ENCODE measurements around the gene CABLES1.

CABLES1 gene

DNA sequence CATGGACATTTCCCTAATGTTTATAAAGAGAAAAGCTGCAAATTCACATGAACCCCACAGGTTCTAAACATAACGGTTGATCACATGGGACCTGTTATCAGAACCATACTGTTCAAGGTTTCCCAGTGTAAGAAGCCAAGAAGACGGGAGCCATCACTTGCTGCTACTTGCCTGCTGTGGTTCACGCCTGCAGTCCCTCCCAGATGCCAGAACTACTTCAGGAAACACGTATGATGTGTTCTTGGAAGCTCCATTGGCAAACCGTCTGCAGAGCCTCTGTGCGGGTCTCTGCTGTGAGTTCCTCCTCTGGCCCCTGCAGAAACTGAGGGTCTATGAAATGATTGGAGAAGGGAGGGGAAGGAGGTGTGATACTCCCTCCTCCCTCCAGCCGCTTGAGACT lies 75.2 kb downstream of the CABLES1 start:
- H2AFZ ChIP-seq (ENCODE audit: low read length), result no peak overlapping the region
- H3K36me3 ChIP-seq (ENCODE audit: insufficient read depth, low read length), result no peaks in the 10 kb centered on the region
- no peak overlapping the region for H3K27ac ChIP-seq (ENCODE audit: low read depth, low read length, poor library complexity, severe bottlenecking)
- peaks cover 15% of the 10 kb centered on the region for H3K4me1 ChIP-seq (ENCODE audit: insufficient read depth, low read length, severe bottlenecking)
- no peaks in the 10 kb centered on the region for H3F3A ChIP-seq (ENCODE audit: insufficient read depth, low read length)
- H4K20me1 ChIP-seq (ENCODE audit: insufficient read depth, low read length), result no peaks in the 10 kb centered on the region
- no peaks in the 10 kb centered on the region for H3K9me3 ChIP-seq (ENCODE audit: low read length)
- no peak overlapping the region for H3K4me3 ChIP-seq (ENCODE audit: low read depth, low read length, poor library complexity, severe bottlenecking)
- H3K9me2 ChIP-seq (ENCODE audit: low read depth, low read length), result no peaks in the 10 kb centered on the region
- no peaks in the 10 kb centered on the region for H3K27me3 ChIP-seq (ENCODE audit: insufficient read depth, low read length)
- H3K79me2 ChIP-seq (ENCODE audit: insufficient read depth, low read length), result no peaks in the 10 kb centered on the region
- TF ChIP-seq, protein P1, sequence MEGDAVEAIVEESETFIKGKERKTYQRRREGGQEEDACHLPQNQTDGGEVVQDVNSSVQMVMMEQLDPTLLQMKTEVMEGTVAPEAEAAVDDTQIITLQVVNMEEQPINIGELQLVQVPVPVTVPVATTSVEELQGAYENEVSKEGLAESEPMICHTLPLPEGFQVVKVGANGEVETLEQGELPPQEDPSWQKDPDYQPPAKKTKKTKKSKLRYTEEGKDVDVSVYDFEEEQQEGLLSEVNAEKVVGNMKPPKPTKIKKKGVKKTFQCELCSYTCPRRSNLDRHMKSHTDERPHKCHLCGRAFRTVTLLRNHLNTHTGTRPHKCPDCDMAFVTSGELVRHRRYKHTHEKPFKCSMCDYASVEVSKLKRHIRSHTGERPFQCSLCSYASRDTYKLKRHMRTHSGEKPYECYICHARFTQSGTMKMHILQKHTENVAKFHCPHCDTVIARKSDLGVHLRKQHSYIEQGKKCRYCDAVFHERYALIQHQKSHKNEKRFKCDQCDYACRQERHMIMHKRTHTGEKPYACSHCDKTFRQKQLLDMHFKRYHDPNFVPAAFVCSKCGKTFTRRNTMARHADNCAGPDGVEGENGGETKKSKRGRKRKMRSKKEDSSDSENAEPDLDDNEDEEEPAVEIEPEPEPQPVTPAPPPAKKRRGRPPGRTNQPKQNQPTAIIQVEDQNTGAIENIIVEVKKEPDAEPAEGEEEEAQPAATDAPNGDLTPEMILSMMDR (IDR thresholded peaks at IDR 0.05; ENCODE audit: low read length), result no peak
- TF ChIP-seq EZH2 (IDR thresholded peaks at IDR 0.05; ENCODE audit: borderline replicate concordance, low read length), result no peak
- no peak overlapping the region for H3K4me2 ChIP-seq (ENCODE audit: low read length)
- H3K9ac ChIP-seq (ENCODE audit: low read length), result no peak overlapping the region

DNA sequence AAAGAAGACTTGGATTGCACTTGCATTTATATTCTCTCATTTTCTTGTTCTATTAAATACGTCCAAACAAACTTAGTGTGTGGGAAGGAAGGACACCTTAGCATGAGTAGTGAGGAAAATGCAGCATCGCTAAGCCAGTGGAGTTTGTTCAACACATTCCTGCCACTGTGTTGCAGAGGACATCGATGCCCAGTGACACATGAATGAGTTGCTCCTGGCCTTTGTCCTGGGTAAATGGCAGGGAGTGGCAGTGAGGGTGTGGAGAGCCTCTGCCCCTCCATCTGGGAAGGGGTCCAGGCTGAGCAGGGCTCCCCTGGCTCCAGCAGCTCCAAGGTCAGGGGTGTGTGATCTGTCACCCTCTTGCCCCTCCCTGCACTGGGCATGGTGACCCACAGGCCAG lies 75.9 kb downstream of the CABLES1 start:
- Histone ChIP-seq H4K20me1 (ENCODE audit: insufficient read depth, low read length) (no peaks in the 10 kb centered on the region), H3K4me1 (ENCODE audit: insufficient read depth, low read length, severe bottlenecking) (peaks cover 15% of the 10 kb centered on the region), H3K27me3 (ENCODE audit: insufficient read depth, low read length) (no peaks in the 10 kb centered on the region), H3K9ac (ENCODE audit: low read length) (no peak overlapping the region), H3K79me2 (ENCODE audit: insufficient read depth, low read length) (no peaks in the 10 kb centered on the region), H3K4me3 (ENCODE audit: low read depth, low read length, poor library complexity, severe bottlenecking) (no peak overlapping the region), H3K27ac (ENCODE audit: low read depth, low read length, poor library complexity, severe bottlenecking) (no peak overlapping the region), H2AFZ (ENCODE audit: low read length) (no peak overlapping the region), H3K36me3 (ENCODE audit: insufficient read depth, low read length) (no peaks in the 10 kb centered on the region), H3K4me2 (ENCODE audit: low read length) (no peak overlapping the region), H3F3A (ENCODE audit: insufficient read depth, low read length) (no peaks in the 10 kb centered on the region), H3K9me2 (ENCODE audit: low read depth, low read length) (no peaks in the 10 kb centered on the region), H3K9me3 (ENCODE audit: low read length) (no peaks in the 10 kb centered on the region)
- TF ChIP-seq, protein P1 (IDR thresholded peaks at IDR 0.05; ENCODE audit: low read length), result no peak
- TF ChIP-seq EZH2 (IDR thresholded peaks at IDR 0.05; ENCODE audit: borderline replicate concordance, low read length), result no peak

DNA sequence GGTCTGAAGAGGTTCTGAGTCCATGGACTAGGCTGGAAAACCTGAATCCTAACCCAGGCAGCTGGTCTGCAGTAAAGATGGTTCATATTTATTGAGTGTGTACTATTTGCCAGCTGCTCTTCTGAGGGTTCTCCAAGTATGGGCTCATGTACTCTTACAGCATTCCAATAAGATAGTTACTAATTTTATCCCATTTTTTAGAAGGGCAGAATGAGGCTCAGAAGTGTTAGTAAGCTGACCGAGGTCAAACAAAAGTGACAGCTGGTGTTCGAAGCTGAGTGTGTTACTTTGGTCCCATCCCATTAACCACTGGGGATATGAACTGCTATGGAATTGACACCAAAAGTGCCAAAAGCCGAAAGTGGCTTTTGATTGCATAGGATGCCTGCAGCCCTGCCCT lies 76.9 kb downstream of the CABLES1 start:
- no peaks in the 10 kb centered on the region for H3K27me3 ChIP-seq (ENCODE audit: insufficient read depth, low read length)
- no peak overlapping the region for H3K27ac ChIP-seq (ENCODE audit: low read depth, low read length, poor library complexity, severe bottlenecking)
- TF ChIP-seq EZH2 (IDR thresholded peaks at IDR 0.05; ENCODE audit: borderline replicate concordance, low read length), result no peak
- TF ChIP-seq, protein P1 (IDR thresholded peaks at IDR 0.05; ENCODE audit: low read length), result no peak
- no peak overlapping the region for H3K4me3 ChIP-seq (ENCODE audit: low read depth, low read length, poor library complexity, severe bottlenecking)
- H3K9ac ChIP-seq (ENCODE audit: low read length), result no peak overlapping the region
- no peaks in the 10 kb centered on the region for H3F3A ChIP-seq (ENCODE audit: insufficient read depth, low read length)
- no peaks in the 10 kb centered on the region for H3K36me3 ChIP-seq (ENCODE audit: insufficient read depth, low read length)
- H3K9me3 ChIP-seq (ENCODE audit: low read length), result no peaks in the 10 kb centered on the region
- no peak overlapping the region for H3K4me2 ChIP-seq (ENCODE audit: low read length)
- H3K79me2 ChIP-seq (ENCODE audit: insufficient read depth, low read length), result no peaks in the 10 kb centered on the region
- H3K4me1 ChIP-seq (ENCODE audit: insufficient read depth, low read length, severe bottlenecking), result peaks cover 15% of the 10 kb centered on the region
- H4K20me1 ChIP-seq (ENCODE audit: insufficient read depth, low read length), result no peaks in the 10 kb centered on the region
- H3K9me2 ChIP-seq (ENCODE audit: low read depth, low read length), result no peaks in the 10 kb centered on the region
- H2AFZ ChIP-seq (ENCODE audit: low read length), result no peak overlapping the region

All from OCI-LY1 (cell line).